Sigmoid colon (tissue), 3 donors: Measurements from ENCODE around the gene AP5Z1.

Experiments
- CTCF ChIP-seq, 4 experiments: fragments of 450-650 bp in 3 of 4; fragments of 200-600 bp in 1 of 4; IDR thresholded peaks; one replicate each; pipeline ENCODE4 v1.5.1; 2016 to 2019; ENCODE audit warnings: antibody characterized with exemption in 4 of 4, mild to moderate bottlenecking in 3 of 4, moderate library complexity in 2 of 4
- POLR2A ChIP-seq, 2 donors: fragments of 450-650 bp; IDR thresholded peaks; one replicate each; pipeline ENCODE4 v1.6.1; 2016; ENCODE audit warnings: antibody characterized with exemption in 2 of 2, mild to moderate bottlenecking in 2 of 2, moderate library complexity in 2 of 2

GRCh38 chr7:4798706-4799235 is 23.3 kb downstream of the AP5Z1 start:
- no peak for TF ChIP-seq CTCF (IDR thresholded peaks at IDR 0.05)
- no peak for TF ChIP-seq POLR2A (IDR thresholded peaks at IDR 0.05)
